Fibroblast of lung (primary cell): ENCODE data around the gene TRAF5. TPM values are rescaled to one million over a fixed set of nuclear protein-coding genes. Genes with fewer than 3 reads are reported as not detected.
A peak's percentile ranks its signal among the peaks of the same experiment; 100 is the strongest.

Source experiments
- DNase-seq, 2 donors: peaks; one replicate each; pipeline versions ENCODE4 v3.0.0 to v3.0.0-alpha.2; 2010; ENCODE audit warnings: low read depth in 2 of 2
- H2AFZ ChIP-seq: 2 replicates; pipeline ENCODE4 v1.5.1; 2012; ENCODE audit warnings: low read length, control low read depth, inconsistent platforms
- H3K27ac ChIP-seq: 2 replicates; pipeline ENCODE4 v1.5.1; 2011; ENCODE audit warnings: low read length, control low read depth; ENCODE audit not compliant: insufficient read depth
- H3K27me3 ChIP-seq: 2 replicates; pipeline ENCODE4 v1.5.1; 2011; ENCODE audit warnings: mild to moderate bottlenecking, low read length; ENCODE audit not compliant: control insufficient read depth, insufficient read depth
- H3K36me3 ChIP-seq: 2 replicates; pipeline ENCODE4 v1.5.1; 2011; ENCODE audit warnings: low read length; ENCODE audit not compliant: control insufficient read depth, insufficient read depth
- H3K4me1 ChIP-seq: 2 replicates; pipeline ENCODE4 v1.5.1; 2011; ENCODE audit warnings: low read length; ENCODE audit not compliant: control insufficient read depth, insufficient read depth; ENCODE audit errors: extremely low read depth
- H3K4me2 ChIP-seq: 2 replicates; pipeline ENCODE4 v1.5.1; 2011; ENCODE audit warnings: low read length, control low read depth; ENCODE audit not compliant: insufficient read depth; ENCODE audit errors: extremely low read depth
- H3K4me3 ChIP-seq, 4 experiments: fragments of 200-600 bp in 1 of 4; sonication (generic) in 1 of 4; replicated peaks in 1 of 4; 2 replicates each; pipeline ENCODE4 v1.5.1; 2011 to 2016; ENCODE audit warnings: low read length in 4 of 4, low read depth in 3 of 4, mild to moderate bottlenecking in 3 of 4, control low read depth in 2 of 4, inconsistent platforms in 1 of 4, mixed read lengths in 1 of 4; ENCODE audit not compliant: insufficient read depth in 1 of 4; ENCODE audit errors: control extremely low read depth in 1 of 4
- H3K79me2 ChIP-seq: 2 replicates; pipeline ENCODE4 v1.5.1; 2012; ENCODE audit warnings: mild to moderate bottlenecking, low read length, inconsistent platforms; ENCODE audit not compliant: control insufficient read depth, insufficient read depth
- H3K9ac ChIP-seq: 2 replicates; pipeline ENCODE4 v1.5.1; 2011; ENCODE audit warnings: mild to moderate bottlenecking, low read length, control low read depth; ENCODE audit not compliant: insufficient read depth
- H3K9me3 ChIP-seq: 2 replicates; pipeline ENCODE4 v1.5.1; 2012; ENCODE audit warnings: low read depth, low read length; ENCODE audit not compliant: control insufficient read depth, insufficient read depth
- H4K20me1 ChIP-seq: 2 replicates; pipeline ENCODE4 v1.5.1; 2011; ENCODE audit warnings: low read length; ENCODE audit not compliant: control insufficient read depth, insufficient read depth; ENCODE audit errors: extremely low read depth
- CTCF ChIP-seq, 2 donors: IDR thresholded peaks in 1 of 2; conservative IDR thresholded peaks in 1 of 2; 1 replicate in 1 of 2; 2 replicates in 1 of 2; pipeline ENCODE4 v1.5.1; 2011 to 2012; ENCODE audit warnings: low read length in 2 of 2, control low read depth in 1 of 2, inconsistent platforms in 1 of 2, low read depth in 1 of 2, mild to moderate bottlenecking in 1 of 2
- EZH2 ChIP-seq: IDR thresholded peaks from 2 replicates; pipeline ENCODE4 v1.5.1; 2012; ENCODE audit warnings: low read length, control low read depth, mild to moderate bottlenecking; ENCODE audit errors: missing control alignments
- polyA plus RNA-seq, 2 donors: library from polyadenylated mRNA; depleted of rRNA in 1 of 2; stranded (reverse) in 1 of 2; unstranded in 1 of 2; fragments of >200 nt; gene quantifications; 2 replicates each; pipeline ENCODE4 v1.2.1, GENCODE V29; 2011 to 2012; ENCODE audit warnings: missing spikeins in 1 of 2
- total RNA-seq: library from RNA; depleted of rRNA; stranded (reverse); fragments of >200 nt; gene quantifications from 2 replicates; pipeline ENCODE4 v1.2.1, GENCODE V29; 2014

TRAF5 gene
- total and polyA plus RNA-seq, 2 donors (not counting 1 experiment from before 2014, with no cell fraction given), result 13.5 to 20.9 TPM

GRCh38 chr1:211305044-211305443 is 21.6 kb upstream of the TRAF5 start:
- Histone ChIP-seq H3K9me3 (no peaks in the 10 kb centered on the region), H3K27ac (peak overlapping the region; percentile 0), H4K20me1 (no peaks in the 10 kb centered on the region), H3K4me2 (peak overlapping the region; percentile 11), H3K9ac (no peak overlapping the region), H3K36me3 (peaks cover 1% of the 10 kb centered on the region), H3K79me2 (no peaks in the 10 kb centered on the region), H3K27me3 (no peaks in the 10 kb centered on the region), H3K4me3 (no peak overlapping the region), H2AFZ (no peak overlapping the region), H3K4me1 (no peaks in the 10 kb centered on the region)
- TF ChIP-seq EZH2 (no peak), CTCF (conservative IDR thresholded peaks at IDR 0.05 in 1 of 2, IDR thresholded peaks at IDR 0.05 in 1 of 2; ENCODE audit: low read depth in 1 of 2, low read length in 2 of 2) (no peak)
- peak in 1 of 2 donors; percentile 40 for DNase-seq

- Histone ChIP-seq H3K4me3 (no peak overlapping the region), H3K9ac (no peak overlapping the region), H3K27me3 (no peaks in the 10 kb centered on the region), H3K79me2 (no peaks in the 10 kb centered on the region), H4K20me1 (no peaks in the 10 kb centered on the region), H3K4me1 (no peaks in the 10 kb centered on the region), H3K27ac (no peak overlapping the region), H3K9me3 (no peaks in the 10 kb centered on the region), H2AFZ (no peak overlapping the region), H3K36me3 (peaks cover 7% of the 10 kb centered on the region), H3K4me2 (no peak overlapping the region)
- TF ChIP-seq CTCF (conservative IDR thresholded peaks at IDR 0.05 in 1 of 2, IDR thresholded peaks at IDR 0.05 in 1 of 2; ENCODE audit: low read depth in 1 of 2, low read length in 2 of 2) (no peak), EZH2 (no peak)
- DNase-seq, result no peak
Observed at GRCh38 chr1:211309617-211310016, 17.0 kb upstream of the TRAF5 start.

- peaks cover 5% of the 10 kb centered on the region for H3K36me3 ChIP-seq
- no peak overlapping the region for H2AFZ ChIP-seq
- no peaks in the 10 kb centered on the region for H3K79me2 ChIP-seq
- H3K27ac ChIP-seq, result no peak overlapping the region
- no peak for TF ChIP-seq CTCF (conservative IDR thresholded peaks at IDR 0.05 in 1 of 2, IDR thresholded peaks at IDR 0.05 in 1 of 2; ENCODE audit: low read depth in 1 of 2, low read length in 2 of 2)
- no peak for TF ChIP-seq EZH2
- no peaks in the 10 kb centered on the region for H4K20me1 ChIP-seq
- no peaks in the 10 kb centered on the region for H3K9me3 ChIP-seq
- H3K27me3 ChIP-seq, result no peaks in the 10 kb centered on the region
- no peak overlapping the region for H3K9ac ChIP-seq
- no peak overlapping the region for H3K4me2 ChIP-seq
- no peak for DNase-seq
- no peaks in the 10 kb centered on the region for H3K4me1 ChIP-seq
- H3K4me3 ChIP-seq, result no peak overlapping the region
Observed at GRCh38 chr1:211313392-211313791, 13.2 kb upstream of the TRAF5 start.
